GM10266 (cell line): ENCODE results near the gene MAP6D1.

Source experiments
- DNase-seq: peaks from one replicate; pipeline ENCODE4 v3.0.0; 2012; ENCODE audit errors: extremely low spot score
- CTCF ChIP-seq: IDR thresholded peaks from 2 replicates; pipeline ENCODE4 v1.5.1; 2012; ENCODE audit warnings: mild to moderate bottlenecking, low read depth; ENCODE audit not compliant: control insufficient read depth, insufficient read depth; ENCODE audit errors: missing control alignments

MAP6D1 gene

GRCh38 chr3:183810643-183811594 is 14.5 kb downstream of the MAP6D1 start:
- TF ChIP-seq CTCF, result no peak
- no peak for DNase-seq

- no peak for TF ChIP-seq CTCF
- no peak for DNase-seq
Measured at GRCh38 chr3:183809270-183809669, 16.1 kb downstream of the MAP6D1 start.

GRCh38 chr3:183808355-183808754 is 17.0 kb downstream of the MAP6D1 start:
- TF ChIP-seq CTCF, result no peak
- DNase-seq, result no peak

- no peak for DNase-seq
- TF ChIP-seq CTCF, result no peak
Measured at GRCh38 chr3:183807881-183808280, 17.5 kb downstream of the MAP6D1 start.

- no peak for TF ChIP-seq CTCF
- DNase-seq, result no peak
Measured at GRCh38 chr3:183807209-183807728, 18.1 kb downstream of the MAP6D1 start.

GRCh38 chr3:183802989-183803388 is 22.4 kb downstream of the MAP6D1 start:
- no peak for DNase-seq
- no peak for TF ChIP-seq CTCF

- TF ChIP-seq CTCF, result no peak
- DNase-seq, result no peak
Measured at GRCh38 chr3:183801601-183802000, 23.8 kb downstream of the MAP6D1 start.
